ENCODE results near the gene SDK1.

- no peak for TF ChIP-seq RELA (CRISPR knock-in tag; IDR thresholded peaks at IDR 0.05; ENCODE audit: borderline replicate concordance)
- TF ChIP-seq, protein P1, sequence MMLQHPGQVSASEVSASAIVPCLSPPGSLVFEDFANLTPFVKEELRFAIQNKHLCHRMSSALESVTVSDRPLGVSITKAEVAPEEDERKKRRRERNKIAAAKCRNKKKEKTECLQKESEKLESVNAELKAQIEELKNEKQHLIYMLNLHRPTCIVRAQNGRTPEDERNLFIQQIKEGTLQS (CRISPR knock-in tag; conservative IDR thresholded peaks at IDR 0.05), result no peak
- TF ChIP-seq, protein P2, sequence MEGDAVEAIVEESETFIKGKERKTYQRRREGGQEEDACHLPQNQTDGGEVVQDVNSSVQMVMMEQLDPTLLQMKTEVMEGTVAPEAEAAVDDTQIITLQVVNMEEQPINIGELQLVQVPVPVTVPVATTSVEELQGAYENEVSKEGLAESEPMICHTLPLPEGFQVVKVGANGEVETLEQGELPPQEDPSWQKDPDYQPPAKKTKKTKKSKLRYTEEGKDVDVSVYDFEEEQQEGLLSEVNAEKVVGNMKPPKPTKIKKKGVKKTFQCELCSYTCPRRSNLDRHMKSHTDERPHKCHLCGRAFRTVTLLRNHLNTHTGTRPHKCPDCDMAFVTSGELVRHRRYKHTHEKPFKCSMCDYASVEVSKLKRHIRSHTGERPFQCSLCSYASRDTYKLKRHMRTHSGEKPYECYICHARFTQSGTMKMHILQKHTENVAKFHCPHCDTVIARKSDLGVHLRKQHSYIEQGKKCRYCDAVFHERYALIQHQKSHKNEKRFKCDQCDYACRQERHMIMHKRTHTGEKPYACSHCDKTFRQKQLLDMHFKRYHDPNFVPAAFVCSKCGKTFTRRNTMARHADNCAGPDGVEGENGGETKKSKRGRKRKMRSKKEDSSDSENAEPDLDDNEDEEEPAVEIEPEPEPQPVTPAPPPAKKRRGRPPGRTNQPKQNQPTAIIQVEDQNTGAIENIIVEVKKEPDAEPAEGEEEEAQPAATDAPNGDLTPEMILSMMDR (IDR thresholded peaks at IDR 0.05), result no peak
- TF ChIP-seq KAT7 (CRISPR knock-in tag; IDR thresholded peaks at IDR 0.05; ENCODE audit: borderline replicate concordance), result no peak
- no peak for TF ChIP-seq ZNF281 (CRISPR knock-in tag; IDR thresholded peaks at IDR 0.05)
- TF ChIP-seq SMAD3 (CRISPR knock-in tag; IDR thresholded peaks at IDR 0.05; ENCODE audit: borderline replicate concordance), result no peak
- TF ChIP-seq JUN (CRISPR knock-in tag; IDR thresholded peaks at IDR 0.05), result no peak
- no peak for TF ChIP-seq USF2 (CRISPR knock-in tag; IDR thresholded peaks at IDR 0.05)
- no peak for TF ChIP-seq TCF7 (CRISPR knock-in tag; IDR thresholded peaks at IDR 0.05; ENCODE audit: low read depth)
- TF ChIP-seq CREB1 (CRISPR knock-in tag; IDR thresholded peaks at IDR 0.05), result no peak
- TF ChIP-seq ZNF121 (CRISPR knock-in tag; IDR thresholded peaks at IDR 0.05), result no peak
Measured at GRCh38 chr7:3427957-3428356, 126.9 kb downstream of the SDK1 start.

Measured in WTC11 (cell line).